Uterus (tissue), 2 donors: ENCODE data around the gene ARL6IP4.

Source experiments
- POLR2A ChIP-seq, 2 donors: fragments of 450-650 bp; IDR thresholded peaks; one replicate each; pipeline ENCODE4 v1.6.1; 2016; ENCODE audit warnings: antibody characterized with exemption in 2 of 2, mild to moderate bottlenecking in 1 of 2, moderate library complexity in 1 of 2
- TF ChIP-seq, protein P1 (sequence below), 4 experiments: fragments of 200-600 bp in 2 of 4; fragments of 450-650 bp in 2 of 4; sonication (generic) in 2 of 4; IDR thresholded peaks; one replicate each; pipeline ENCODE4 v1.5.1; 2016 to 2019; ENCODE audit warnings: antibody characterized with exemption in 4 of 4, mild to moderate bottlenecking in 2 of 4, moderate library complexity in 1 of 4

DNA sequence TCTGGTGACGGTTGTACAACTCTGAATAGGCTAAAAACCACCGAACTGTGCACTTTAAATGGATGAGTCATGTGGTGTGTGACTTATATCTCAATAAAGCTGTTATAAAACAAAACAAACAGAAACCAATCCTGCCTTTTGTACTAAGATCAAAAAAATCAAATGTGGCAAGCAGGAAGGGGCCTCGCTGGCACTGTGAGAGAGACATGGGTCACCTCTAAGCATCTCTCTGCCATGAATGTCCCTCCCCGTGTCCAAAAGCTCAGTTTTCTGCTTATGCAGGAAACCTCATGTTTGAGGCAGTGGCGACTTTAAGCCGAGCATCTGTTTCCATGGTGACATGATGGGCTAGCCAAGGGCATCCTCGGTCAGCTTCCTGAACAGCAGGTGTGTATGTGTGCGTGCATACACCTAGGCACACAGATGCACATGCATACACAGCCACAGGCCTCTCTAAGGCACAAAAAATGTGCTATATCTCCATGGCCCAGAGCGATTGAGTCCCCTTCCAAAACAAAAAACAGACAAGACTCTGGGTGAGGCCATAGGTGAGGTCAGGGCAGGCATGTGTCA is 44.4 kb downstream of the ARL6IP4 start:
- TF ChIP-seq POLR2A (IDR thresholded peaks at IDR 0.05): no peak
- TF ChIP-seq, protein P1, sequence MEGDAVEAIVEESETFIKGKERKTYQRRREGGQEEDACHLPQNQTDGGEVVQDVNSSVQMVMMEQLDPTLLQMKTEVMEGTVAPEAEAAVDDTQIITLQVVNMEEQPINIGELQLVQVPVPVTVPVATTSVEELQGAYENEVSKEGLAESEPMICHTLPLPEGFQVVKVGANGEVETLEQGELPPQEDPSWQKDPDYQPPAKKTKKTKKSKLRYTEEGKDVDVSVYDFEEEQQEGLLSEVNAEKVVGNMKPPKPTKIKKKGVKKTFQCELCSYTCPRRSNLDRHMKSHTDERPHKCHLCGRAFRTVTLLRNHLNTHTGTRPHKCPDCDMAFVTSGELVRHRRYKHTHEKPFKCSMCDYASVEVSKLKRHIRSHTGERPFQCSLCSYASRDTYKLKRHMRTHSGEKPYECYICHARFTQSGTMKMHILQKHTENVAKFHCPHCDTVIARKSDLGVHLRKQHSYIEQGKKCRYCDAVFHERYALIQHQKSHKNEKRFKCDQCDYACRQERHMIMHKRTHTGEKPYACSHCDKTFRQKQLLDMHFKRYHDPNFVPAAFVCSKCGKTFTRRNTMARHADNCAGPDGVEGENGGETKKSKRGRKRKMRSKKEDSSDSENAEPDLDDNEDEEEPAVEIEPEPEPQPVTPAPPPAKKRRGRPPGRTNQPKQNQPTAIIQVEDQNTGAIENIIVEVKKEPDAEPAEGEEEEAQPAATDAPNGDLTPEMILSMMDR (IDR thresholded peaks at IDR 0.05): no peak
